ENCODE results near the gene C6orf58. TPM values are rescaled to one million over a fixed set of nuclear protein-coding genes. Genes with fewer than 3 reads are reported as not detected.
"Not testable (repeated sequence)": the region's sequence is repeated elsewhere in the genome, so short reads cannot be mapped to it uniquely, and the experiment has no call there.

The C6orf58 gene
- total and polyA plus RNA-seq, 2 experiments from 2014 or later, result not detected

- in situ Hi-C loops (cut with MboI), result no loop called here
- Histone ChIP-seq H3K9me2 (ENCODE audit: insufficient read depth) (no peaks in the 10 kb centered on the region), H3K27ac (no peak overlapping the region)
Measured at GRCh38 chr6:127589135-127589534, 12.2 kb downstream of the C6orf58 start.

GRCh38 chr6:127590344-127590743, 13.4 kb downstream of the C6orf58 start:
- Histone ChIP-seq H3K4me1 (ENCODE audit: insufficient read depth) (no peaks in the 10 kb centered on the region), H3K4me3 (no peak overlapping the region), H3K9me2 (ENCODE audit: insufficient read depth) (no peaks in the 10 kb centered on the region), H3K27ac (no peak overlapping the region), H4K20me1 (ENCODE audit: insufficient read depth) (no peaks in the 10 kb centered on the region), H2AFZ (no peak overlapping the region), H3K27me3 (replicated peaks; ENCODE audit: insufficient read depth) (no peaks in the 10 kb centered on the region), H3F3A (ENCODE audit: insufficient read depth) (no peaks in the 10 kb centered on the region), H3K9me3 (ENCODE audit: low read depth) (no peaks in the 10 kb centered on the region), H3K4me2 (ENCODE audit: unreplicated experiment) (no peak overlapping the region), H3K36me3 (ENCODE audit: low read depth) (no peaks in the 10 kb centered on the region), H3K9ac (no peak overlapping the region), H3K79me2 (ENCODE audit: insufficient read depth) (no peaks in the 10 kb centered on the region)
- no peak for TF ChIP-seq EZH2phosphoT487 (IDR thresholded peaks at IDR 0.05; ENCODE audit: insufficient read depth, low read depth)
- no peak for TF ChIP-seq EZH2 (IDR thresholded peaks at IDR 0.05; ENCODE audit: insufficient read depth, poor library complexity, severe bottlenecking)
- WGBS, 2 experiments (ENCODE audit: low coverage in 1 of 2, low lambda C conversion rate in 2 of 2, missing lambda C conversion rate in 2 of 2), result 80 to 94% methylated on average over 1 of the region's 1 CpG
- DNase-seq, result no peak
- in situ Hi-C loops (cut with MboI), result no loop called here

More at GRCh38 chr6:127589135-127589534, 12.2 kb downstream of the C6orf58 start:
- H2AFZ ChIP-seq, result no peak overlapping the region
- no peaks in the 10 kb centered on the region for H3K9me3 ChIP-seq (ENCODE audit: low read depth)
- H3K9ac ChIP-seq, result no peak overlapping the region
- H3K4me1 ChIP-seq (ENCODE audit: insufficient read depth), result no peaks in the 10 kb centered on the region
- DNase-seq, result no peak
- no peaks in the 10 kb centered on the region for H3K27me3 ChIP-seq (replicated peaks; ENCODE audit: insufficient read depth)
- no peaks in the 10 kb centered on the region for H3K36me3 ChIP-seq (ENCODE audit: low read depth)
- no peak overlapping the region for H3K4me2 ChIP-seq (ENCODE audit: unreplicated experiment)
- no peak overlapping the region for H3K4me3 ChIP-seq
- TF ChIP-seq EZH2phosphoT487 (IDR thresholded peaks at IDR 0.05; ENCODE audit: insufficient read depth, low read depth) (no peak), EZH2 (IDR thresholded peaks at IDR 0.05; ENCODE audit: insufficient read depth, poor library complexity, severe bottlenecking) (no peak)
- H4K20me1 ChIP-seq (ENCODE audit: insufficient read depth), result no peaks in the 10 kb centered on the region
- no peaks in the 10 kb centered on the region for H3F3A ChIP-seq (ENCODE audit: insufficient read depth)
- no peaks in the 10 kb centered on the region for H3K79me2 ChIP-seq (ENCODE audit: insufficient read depth)

- Histone ChIP-seq H3K36me3 (ENCODE audit: low read depth) (no peaks in the 10 kb centered on the region), H3F3A (ENCODE audit: insufficient read depth) (no peaks in the 10 kb centered on the region), H3K27ac (no peak overlapping the region), H4K20me1 (ENCODE audit: insufficient read depth) (no peaks in the 10 kb centered on the region), H3K9me2 (ENCODE audit: insufficient read depth) (no peaks in the 10 kb centered on the region), H3K79me2 (ENCODE audit: insufficient read depth) (no peaks in the 10 kb centered on the region), H3K27me3 (replicated peaks; ENCODE audit: insufficient read depth) (no peaks in the 10 kb centered on the region), H3K9me3 (ENCODE audit: low read depth) (no peaks in the 10 kb centered on the region), H3K4me2 (ENCODE audit: unreplicated experiment) (no peak overlapping the region), H3K4me3 (no peak overlapping the region), H3K9ac (no peak overlapping the region), H3K4me1 (ENCODE audit: insufficient read depth) (no peaks in the 10 kb centered on the region), H2AFZ (no peak overlapping the region)
- TF ChIP-seq EZH2phosphoT487 (IDR thresholded peaks at IDR 0.05; ENCODE audit: insufficient read depth, low read depth) (no peak), EZH2 (IDR thresholded peaks at IDR 0.05; ENCODE audit: insufficient read depth, poor library complexity, severe bottlenecking) (no peak)
- in situ Hi-C loops (cut with MboI), result no loop called here
- DNase-seq, result no peak
- 76 to 78% methylated on average over 7 of the region's 7 CpGs for WGBS, 2 experiments (ENCODE audit: low coverage in 1 of 2, low lambda C conversion rate in 2 of 2, missing lambda C conversion rate in 2 of 2)
Measured at GRCh38 chr6:127592964-127593363, 16.0 kb downstream of the C6orf58 start.

DNA sequence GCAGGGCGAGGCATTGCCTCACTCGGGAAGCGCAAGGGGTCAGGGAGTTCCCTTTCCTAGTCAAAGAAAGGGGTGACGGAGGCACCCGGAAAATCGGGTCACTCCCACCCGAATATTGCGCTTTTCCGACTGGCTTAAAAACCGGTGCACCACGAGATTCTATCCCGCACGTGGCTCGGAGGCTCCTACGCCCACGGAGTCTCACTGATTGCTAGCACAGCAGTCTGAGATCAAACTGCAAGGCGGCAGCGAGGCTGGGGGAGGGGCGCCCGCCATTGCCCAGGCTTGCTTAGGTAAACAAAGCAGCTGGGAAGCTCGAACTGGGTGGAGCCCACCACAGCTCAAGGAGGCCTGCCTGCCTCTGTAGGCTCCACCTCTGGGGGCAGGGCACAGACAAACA, 16.5 kb downstream of the C6orf58 start:
- H3K79me2 ChIP-seq (ENCODE audit: insufficient read depth); H3K9me3 ChIP-seq (ENCODE audit: low read depth); H3K9ac ChIP-seq; H3K4me1 ChIP-seq (ENCODE audit: insufficient read depth); H3K36me3 ChIP-seq (ENCODE audit: low read depth); H2AFZ ChIP-seq; H3K27ac ChIP-seq; DNase-seq; H3K4me2 ChIP-seq (ENCODE audit: unreplicated experiment); in situ Hi-C loops (cut with MboI); H4K20me1 ChIP-seq (ENCODE audit: insufficient read depth); H3K27me3 ChIP-seq (replicated peaks; ENCODE audit: insufficient read depth); H3K4me3 ChIP-seq; H3K9me2 ChIP-seq (ENCODE audit: insufficient read depth); H3F3A ChIP-seq (ENCODE audit: insufficient read depth): not testable (repeated sequence)
- 83 to 84% methylated on average over 13 to 20 of the region's 21 CpGs for WGBS, 2 experiments (ENCODE audit: low coverage in 1 of 2, low lambda C conversion rate in 2 of 2, missing lambda C conversion rate in 2 of 2)

GRCh38 chr6:127606131-127606562, 29.2 kb downstream of the C6orf58 start:
- H3K79me2 ChIP-seq (ENCODE audit: insufficient read depth), result no peaks in the 10 kb centered on the region
- in situ Hi-C loops (cut with MboI), result no loop called here
- no peaks in the 10 kb centered on the region for H3K36me3 ChIP-seq (ENCODE audit: low read depth)
- no peak for TF ChIP-seq EZH2phosphoT487 (IDR thresholded peaks at IDR 0.05; ENCODE audit: insufficient read depth, low read depth)
- TF ChIP-seq EZH2 (IDR thresholded peaks at IDR 0.05; ENCODE audit: insufficient read depth, poor library complexity, severe bottlenecking), result no peak
- H3K9ac ChIP-seq, result no peak overlapping the region
- no peak overlapping the region for H3K4me2 ChIP-seq (ENCODE audit: unreplicated experiment)
- H3K9me3 ChIP-seq (ENCODE audit: low read depth), result no peaks in the 10 kb centered on the region
- no peak overlapping the region for H2AFZ ChIP-seq
- H3F3A ChIP-seq (ENCODE audit: insufficient read depth), result no peaks in the 10 kb centered on the region
- WGBS, 2 experiments (ENCODE audit: low coverage in 1 of 2, low lambda C conversion rate in 2 of 2, missing lambda C conversion rate in 2 of 2), result 13 to 20% methylated on average over 3 of the region's 3 CpGs
- H3K4me3 ChIP-seq, result no peak overlapping the region
- DNase-seq, result peak; percentile 57
- H4K20me1 ChIP-seq (ENCODE audit: insufficient read depth), result no peaks in the 10 kb centered on the region
- H3K27ac ChIP-seq, result no peak overlapping the region
- no peaks in the 10 kb centered on the region for H3K9me2 ChIP-seq (ENCODE audit: insufficient read depth)
- H3K4me1 ChIP-seq (ENCODE audit: insufficient read depth), result no peaks in the 10 kb centered on the region
- H3K27me3 ChIP-seq (replicated peaks; ENCODE audit: insufficient read depth), result no peaks in the 10 kb centered on the region; the same call in 1 of the 2 replicates
